Measurements from ENCODE around the gene SIDT2.

Gene SIDT2

DNA sequence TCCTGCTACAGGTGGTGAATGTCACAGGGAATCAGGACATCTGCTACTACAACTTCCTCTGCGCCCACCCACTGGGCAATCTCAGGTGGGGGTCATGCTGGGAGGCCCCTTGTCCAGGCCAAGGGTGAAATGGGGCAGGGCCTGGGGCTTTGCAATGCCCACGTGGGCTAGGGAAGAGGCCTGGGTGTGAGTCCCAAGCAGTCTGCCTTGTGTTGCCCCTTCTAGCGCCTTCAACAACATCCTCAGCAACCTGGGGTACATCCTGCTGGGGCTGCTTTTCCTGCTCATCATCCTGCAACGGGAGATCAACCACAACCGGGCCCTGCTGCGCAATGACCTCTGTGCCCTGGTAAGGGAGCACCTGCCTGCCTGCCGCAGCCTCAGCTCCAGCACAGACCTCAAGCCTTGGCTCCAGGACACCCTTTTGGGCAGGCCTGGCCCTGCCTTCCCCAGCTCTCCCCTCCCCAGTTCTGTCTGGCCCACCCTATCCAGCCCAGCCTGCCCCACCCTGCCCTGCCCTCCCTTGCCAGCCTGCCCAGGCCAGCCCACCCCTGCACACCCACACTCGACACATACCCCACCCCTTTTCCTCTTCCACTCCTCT, 11.5 kb downstream of the SIDT2 start:
- no peak for DNase-seq

- no peak for DNase-seq
Observed at GRCh38 chr11:117191680-117192400, 13.3 kb downstream of the SIDT2 start.

DNA sequence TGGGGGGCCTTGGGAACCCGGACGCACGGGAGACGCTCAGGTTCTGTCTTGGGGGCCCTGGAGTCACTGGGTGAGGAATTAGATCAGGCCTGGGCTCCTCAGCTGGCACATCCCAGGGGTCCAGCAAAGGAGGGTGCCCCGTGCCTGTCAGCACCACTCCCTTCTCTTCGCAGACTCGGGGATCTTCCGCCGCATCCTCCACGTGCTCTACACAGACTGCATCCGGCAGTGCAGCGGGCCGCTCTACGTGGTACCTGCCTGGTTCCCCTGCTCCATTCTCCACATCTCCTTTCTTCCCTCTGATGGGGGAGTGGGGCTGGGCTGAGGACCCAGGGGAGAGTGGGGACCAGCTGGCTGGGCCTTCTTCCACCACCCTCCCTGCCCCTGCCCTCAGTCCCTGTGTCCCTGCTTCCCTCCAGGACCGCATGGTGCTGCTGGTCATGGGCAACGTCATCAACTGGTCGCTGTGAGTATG, 13.9 kb downstream of the SIDT2 start:
- no peak for DNase-seq

DNA sequence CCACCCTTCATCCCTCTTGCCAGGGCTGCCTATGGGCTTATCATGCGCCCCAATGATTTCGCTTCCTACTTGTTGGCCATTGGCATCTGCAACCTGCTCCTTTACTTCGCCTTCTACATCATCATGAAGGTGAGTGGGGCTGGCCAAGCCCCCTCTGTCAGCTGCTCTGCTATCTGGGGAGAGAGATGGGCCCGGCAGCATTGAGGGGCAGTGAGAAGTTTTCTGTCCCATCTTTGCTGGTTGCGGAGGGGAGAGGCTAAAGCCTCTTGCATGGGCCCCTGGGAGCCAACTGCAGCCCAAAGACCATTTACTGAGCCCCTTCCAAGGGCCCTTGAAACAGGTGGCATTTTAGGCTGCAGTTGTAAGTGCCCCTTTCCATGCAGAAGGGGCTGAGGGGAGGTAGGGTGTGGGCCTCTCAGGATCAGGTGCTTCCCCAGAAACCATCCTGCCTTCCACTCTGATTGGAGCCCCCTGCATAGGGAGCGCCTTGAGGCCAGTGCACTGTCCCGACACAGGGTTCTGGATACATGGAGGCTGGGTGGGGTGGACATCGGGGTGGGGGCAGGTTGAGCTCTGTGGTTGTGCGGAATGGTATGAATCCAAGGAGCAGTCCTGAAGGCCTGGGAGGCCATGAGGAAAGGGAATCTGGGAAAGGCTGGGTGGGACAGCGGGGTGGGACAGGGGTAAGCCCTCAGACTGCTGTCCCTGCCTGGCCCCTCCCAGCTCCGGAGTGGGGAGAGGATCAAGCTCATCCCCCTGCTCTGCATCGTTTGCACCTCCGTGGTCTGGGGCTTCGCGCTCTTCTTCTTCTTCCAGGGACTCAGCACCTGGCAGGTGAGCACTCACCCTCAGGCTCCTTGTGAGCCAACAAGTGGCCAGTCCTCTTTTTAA, 14.8 kb downstream of the SIDT2 start:
- DNase-seq: no peak

DNA sequence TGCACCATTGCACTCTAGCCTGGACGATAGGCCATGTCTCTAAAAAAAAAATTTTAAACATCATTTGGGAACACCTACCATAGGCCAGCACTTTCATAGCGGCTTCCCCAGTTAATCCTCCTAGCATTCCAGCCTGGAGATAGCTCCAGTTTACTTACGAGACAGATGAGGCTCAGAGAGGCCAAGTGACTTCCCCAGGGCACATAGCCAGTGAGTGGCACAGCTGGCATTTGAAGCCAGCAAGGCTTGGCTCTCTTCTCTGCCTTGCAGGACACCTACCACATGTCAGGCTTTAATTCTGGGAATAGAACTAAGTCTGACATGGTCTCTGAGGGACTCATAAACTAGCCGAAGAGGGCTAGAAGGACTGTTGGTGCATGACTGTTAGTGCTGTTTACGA, 15.7 kb downstream of the SIDT2 start:
- DNase-seq: no peak

- DNase-seq: no peak
Observed at GRCh38 chr11:117195258-117195657, 16.7 kb downstream of the SIDT2 start.

GRCh38 chr11:117195761-117196160, 17.2 kb downstream of the SIDT2 start:
- DNase-seq: no peak

GRCh38 chr11:117197006-117197405, 18.5 kb downstream of the SIDT2 start:
- DNase-seq: no peak

DNA sequence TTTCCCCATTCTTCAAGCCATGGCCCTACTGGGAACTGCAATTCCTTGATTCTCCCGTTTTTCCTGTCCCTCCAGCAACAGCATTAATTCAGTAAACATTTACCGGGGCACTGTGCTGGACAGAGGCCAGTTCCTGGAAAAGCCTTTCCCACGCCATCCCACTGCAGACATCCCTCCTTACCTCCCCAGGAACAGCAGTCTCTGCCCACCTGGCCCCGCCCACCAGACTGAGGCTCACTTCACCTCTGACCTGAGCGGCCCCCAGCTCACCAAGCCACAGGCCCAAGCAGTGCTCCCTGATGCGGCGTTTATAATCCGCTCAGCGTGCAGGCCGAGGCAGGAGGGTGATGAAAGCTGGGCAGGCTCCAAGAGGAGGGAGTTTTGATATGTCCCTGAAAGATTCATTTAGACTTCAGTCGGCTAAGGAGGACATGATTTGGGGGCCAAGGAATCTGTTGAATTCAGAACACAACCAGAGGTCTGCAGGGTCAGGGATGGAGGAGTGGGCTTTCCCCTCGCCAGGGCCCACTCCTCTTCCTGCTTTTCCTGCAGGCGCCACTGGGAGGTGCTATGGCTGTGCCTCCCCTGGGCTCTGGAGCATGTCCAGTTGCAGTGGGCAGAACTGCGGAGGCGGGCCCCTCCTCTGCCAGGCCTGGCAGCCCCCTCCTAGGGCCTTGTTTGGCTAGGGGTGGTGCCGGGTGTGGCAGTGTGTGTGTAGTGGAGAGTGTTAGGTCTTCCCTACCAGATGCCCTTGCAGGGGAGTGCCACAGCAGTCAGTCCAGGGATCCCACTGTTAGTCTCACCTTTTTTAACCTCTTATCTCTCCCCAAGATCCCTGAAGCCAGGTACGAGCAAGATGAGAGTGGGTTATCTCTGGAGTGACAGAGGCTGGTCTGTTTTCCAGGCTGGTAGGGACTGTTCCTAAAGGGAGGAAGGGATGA, 19.2 kb downstream of the SIDT2 start:
- DNase-seq: no peak

DNA sequence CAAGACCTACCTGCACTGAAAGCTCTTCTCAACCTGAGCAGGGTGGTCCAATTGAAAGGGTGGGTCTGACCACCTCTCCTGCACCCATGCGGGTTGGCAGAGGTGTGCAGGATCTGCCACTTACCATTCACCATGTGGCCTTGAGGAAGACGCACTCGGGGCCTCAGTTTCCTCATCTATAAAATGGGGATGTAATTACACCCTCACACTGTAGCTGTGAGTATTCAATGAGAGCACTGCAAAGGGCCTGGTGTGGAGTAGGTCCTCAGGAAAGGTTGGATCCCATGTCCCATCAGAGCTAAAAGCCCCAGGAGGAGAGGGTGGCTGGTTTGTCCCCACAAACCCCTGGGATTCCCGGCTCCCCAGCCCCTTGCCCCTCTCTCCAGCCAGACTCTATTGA, 20.1 kb downstream of the SIDT2 start:
- no peak for DNase-seq

DNA sequence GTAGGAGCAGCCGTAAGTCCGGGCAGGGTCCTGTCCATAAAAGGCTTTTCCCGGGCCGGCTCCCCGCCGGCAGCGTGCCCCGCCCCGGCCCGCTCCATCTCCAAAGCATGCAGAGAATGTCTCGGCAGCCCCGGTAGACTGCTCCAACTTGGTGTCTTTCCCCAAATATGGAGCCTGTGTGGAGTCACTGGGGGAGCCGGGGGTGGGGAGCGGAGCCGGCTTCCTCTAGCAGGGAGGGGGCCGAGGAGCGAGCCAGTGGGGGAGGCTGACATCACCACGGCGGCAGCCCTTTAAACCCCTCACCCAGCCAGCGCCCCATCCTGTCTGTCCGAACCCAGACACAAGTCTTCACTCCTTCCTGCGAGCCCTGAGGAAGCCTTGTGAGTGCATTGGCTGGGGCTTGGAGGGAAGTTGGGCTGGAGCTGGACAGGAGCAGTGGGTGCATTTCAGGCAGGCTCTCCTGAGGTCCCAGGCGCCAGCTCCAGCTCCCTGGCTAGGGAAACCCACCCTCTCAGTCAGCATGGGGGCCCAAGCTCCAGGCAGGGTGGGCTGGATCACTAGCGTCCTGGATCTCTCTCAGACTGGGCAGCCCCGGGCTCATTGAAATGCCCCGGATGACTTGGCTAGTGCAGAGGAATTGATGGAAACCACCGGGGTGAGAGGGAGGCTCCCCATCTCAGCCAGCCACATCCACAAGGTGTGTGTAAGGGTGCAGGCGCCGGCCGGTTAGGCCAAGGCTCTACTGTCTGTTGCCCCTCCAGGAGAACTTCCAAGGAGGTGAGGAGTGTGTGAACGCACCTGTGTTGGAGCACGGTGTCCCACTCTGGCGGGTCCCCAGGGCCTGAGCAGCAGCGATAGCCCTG, 20.7 kb downstream of the SIDT2 start, which contains the start of gene TAGLN:
TSS of gene TAGLN (plus strand) at position 318 of the 863 bp plus-strand sequence. CDS start 3,644 bp downstream, outside the sequence.
- DNase-seq: no peak

GRCh38 chr11:117199916-117200812, 21.6 kb downstream of the SIDT2 start:
- no peak for DNase-seq

- DNase-seq: no peak
Observed at GRCh38 chr11:117200813-117201657, 22.5 kb downstream of the SIDT2 start.

DNA sequence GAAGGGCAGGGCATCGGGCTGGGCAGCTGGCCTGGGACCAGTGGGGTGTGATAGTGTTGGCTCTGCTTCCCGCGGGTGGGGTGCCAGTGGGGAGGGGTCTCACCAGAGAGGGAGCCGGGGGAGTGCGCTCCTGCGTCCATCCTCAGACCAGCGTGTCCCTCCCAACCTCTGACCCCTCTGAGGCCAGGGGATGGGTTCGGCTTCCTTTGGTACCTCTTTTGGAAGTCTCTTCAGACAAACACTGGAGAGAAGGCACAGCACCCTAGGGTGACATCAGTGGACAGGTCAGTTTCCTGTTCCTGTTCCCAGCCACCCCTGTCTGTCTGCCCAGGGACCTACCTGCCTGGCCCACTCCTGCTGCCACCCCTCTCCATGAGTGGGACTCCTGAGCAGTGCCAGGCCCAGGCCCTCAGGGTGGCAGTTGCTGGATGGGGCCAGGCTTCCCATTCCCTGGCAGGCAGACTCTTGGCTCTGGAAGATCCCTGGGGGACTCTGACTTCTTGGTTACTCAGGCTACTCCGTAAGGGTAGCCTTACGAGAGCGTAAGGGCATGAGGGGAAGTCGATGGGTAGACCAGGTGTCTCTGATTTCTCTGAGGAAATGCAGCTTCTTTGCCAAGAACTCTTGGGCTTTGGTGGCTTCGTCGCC, 23.2 kb downstream of the SIDT2 start:
- no peak for DNase-seq

DNA sequence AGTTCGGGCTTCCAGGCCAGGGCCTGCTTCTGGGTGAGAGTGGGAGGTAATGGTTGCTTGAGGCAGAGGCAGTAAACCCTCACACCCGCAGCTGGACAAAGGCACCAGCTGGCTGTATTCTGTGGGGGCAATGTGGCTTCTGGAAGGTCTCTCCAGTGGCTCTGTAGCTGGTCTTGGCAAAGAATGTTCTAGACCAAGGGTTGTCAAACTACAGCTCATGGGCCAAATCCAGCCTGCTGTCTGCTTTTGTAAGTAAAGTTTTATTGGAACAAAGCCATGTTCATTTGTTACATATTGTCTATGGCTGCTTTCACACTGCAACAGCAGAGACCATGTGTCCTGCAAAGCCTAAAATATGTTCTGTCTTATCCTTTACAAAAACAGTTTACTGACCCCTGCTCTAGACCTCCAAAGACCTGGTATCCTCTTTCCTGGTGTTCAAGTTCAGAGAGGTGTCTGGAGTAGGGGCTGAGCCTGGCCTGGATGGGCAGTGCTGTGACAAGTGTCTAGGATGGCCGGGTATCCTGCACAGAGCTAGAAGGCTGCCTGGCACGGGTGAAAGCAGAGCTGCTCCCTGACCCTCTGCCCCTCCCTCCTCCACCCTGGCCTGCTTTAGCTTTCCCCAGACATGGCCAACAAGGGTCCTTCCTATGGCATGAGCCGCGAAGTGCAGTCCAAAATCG, 24.0 kb downstream of the SIDT2 start:
- no peak for DNase-seq

DNA sequence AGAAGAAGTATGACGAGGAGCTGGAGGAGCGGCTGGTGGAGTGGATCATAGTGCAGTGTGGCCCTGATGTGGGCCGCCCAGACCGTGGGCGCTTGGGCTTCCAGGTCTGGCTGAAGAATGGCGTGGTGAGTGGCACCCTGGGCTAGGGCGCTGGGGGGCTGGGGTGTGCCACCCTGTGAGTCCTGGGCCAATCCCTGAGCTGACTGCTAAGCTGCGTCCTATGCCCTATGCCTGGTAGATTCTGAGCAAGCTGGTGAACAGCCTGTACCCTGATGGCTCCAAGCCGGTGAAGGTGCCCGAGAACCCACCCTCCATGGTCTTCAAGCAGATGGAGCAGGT, 24.5 kb downstream of the SIDT2 start:
- DNase-seq: no peak

DNA sequence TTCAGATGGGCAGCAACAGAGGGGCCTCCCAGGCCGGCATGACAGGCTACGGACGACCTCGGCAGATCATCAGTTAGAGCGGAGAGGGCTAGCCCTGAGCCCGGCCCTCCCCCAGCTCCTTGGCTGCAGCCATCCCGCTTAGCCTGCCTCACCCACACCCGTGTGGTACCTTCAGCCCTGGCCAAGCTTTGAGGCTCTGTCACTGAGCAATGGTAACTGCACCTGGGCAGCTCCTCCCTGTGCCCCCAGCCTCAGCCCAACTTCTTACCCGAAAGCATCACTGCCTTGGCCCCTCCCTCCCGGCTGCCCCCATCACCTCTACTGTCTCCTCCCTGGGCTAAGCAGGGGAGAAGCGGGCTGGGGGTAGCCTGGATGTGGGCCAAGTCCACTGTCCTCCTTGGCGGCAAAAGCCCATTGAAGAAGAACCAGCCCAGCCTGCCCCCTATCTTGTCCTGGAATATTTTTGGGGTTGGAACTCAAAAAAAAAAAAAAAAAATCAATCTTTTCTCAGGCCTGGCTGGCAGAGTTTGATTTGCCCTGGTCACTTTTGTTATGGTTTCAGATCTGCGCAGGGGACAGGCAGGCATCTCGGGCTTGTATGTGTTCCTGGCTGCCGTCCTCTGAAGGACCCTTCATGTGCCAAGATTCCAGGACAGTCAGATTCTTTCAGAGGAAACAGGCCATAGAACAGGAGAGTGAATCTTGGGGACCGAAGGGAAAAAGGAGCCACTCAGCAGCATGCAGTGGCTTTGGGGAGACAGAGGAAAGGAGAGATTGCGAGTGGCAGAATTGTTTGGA, 25.9 kb downstream of the SIDT2 start:
- no peak for DNase-seq

Measured in GDM1 (cell line).